HG03571 (cell line): ENCODE data around the gene PODXL2.

ENCODE experiments used
- ATAC-seq: cut with Tn5 transposase; IDR thresholded peaks from one replicate; pipeline ENCODE4 v1.9.1; 2021; ENCODE audit not compliant: unreplicated experiment

The PODXL2 gene

GRCh38 chr3:127628788-127629466 is at the start of gene PODXL2:
PODXL2 (plus strand) TSS chr3:127629185; CDS start chr3:127629220, 35 bp downstream.
- no peak for ATAC-seq

- no peak for ATAC-seq
These were observed 48.5 kb upstream of the PODXL2 start for GRCh38 chr3:127580327-127581060.

- ATAC-seq = no peak
These were observed 44.3 kb upstream of the PODXL2 start for GRCh38 chr3:127584734-127585133.

- no peak for ATAC-seq
These were observed 43.7 kb upstream of the PODXL2 start for GRCh38 chr3:127585163-127585812.

- no peak for ATAC-seq
These were observed 43.1 kb upstream of the PODXL2 start for GRCh38 chr3:127585813-127586413.

- no peak for ATAC-seq
These were observed 41.1 kb upstream of the PODXL2 start for GRCh38 chr3:127587876-127588275.

- ATAC-seq = no peak
These were observed 40.0 kb upstream of the PODXL2 start for GRCh38 chr3:127588806-127589577.

- no peak for ATAC-seq
These were observed 39.2 kb upstream of the PODXL2 start for GRCh38 chr3:127589600-127590281.

GRCh38 chr3:127590282-127590592 is 38.7 kb upstream of the PODXL2 start:
- peak; percentile 31 for ATAC-seq

- ATAC-seq = peak; percentile 68
These were observed 38.2 kb upstream of the PODXL2 start, which contains the start of gene TPRA1 for GRCh38 chr3:127590593-127591465. TPRA1 (minus strand) TSS chr3:127590733; CDS start chr3:127580146, 10,587 bp downstream.

GRCh38 chr3:127593178-127593577 is 35.8 kb upstream of the PODXL2 start:
- ATAC-seq = no peak

GRCh38 chr3:127595303-127595702 is 33.7 kb upstream of the PODXL2 start:
- no peak for ATAC-seq

GRCh38 chr3:127597020-127597771 is 31.8 kb upstream of the PODXL2 start:
- no peak for ATAC-seq

- ATAC-seq = no peak
These were observed 30.0 kb upstream of the PODXL2 start for GRCh38 chr3:127598841-127599570.

GRCh38 chr3:127600749-127601456 is 28.1 kb upstream of the PODXL2 start:
- no peak for ATAC-seq

GRCh38 chr3:127604035-127604434 is 24.9 kb upstream of the PODXL2 start:
- ATAC-seq = no peak

- no peak for ATAC-seq
These were observed 24.3 kb upstream of the PODXL2 start for GRCh38 chr3:127604546-127605165.
